Subcutaneous adipose tissue (tissue), 4 donors: ENCODE measurements around the gene HGFAC. TPM values are rescaled to one million over a fixed set of nuclear protein-coding genes. Genes with fewer than 3 reads are reported as not detected.

ENCODE experiments used
- total RNA-seq, 4 donors: library from RNA; depleted of rRNA; stranded (reverse); fragments of >200 nt; gene quantifications; one replicate each; pipeline ENCODE4 v1.1.0, GENCODE V29; 2016
- TF ChIP-seq, protein P1 (sequence below): fragments of 450-650 bp; IDR thresholded peaks from one replicate; pipeline ENCODE4 v1.5.1; 2016; ENCODE audit warnings: low read depth, mild to moderate bottlenecking, control low read depth, antibody characterized with exemption, moderate library complexity

Gene HGFAC
- total RNA-seq, 4 donors from 2014 or later: not detected

DNA sequence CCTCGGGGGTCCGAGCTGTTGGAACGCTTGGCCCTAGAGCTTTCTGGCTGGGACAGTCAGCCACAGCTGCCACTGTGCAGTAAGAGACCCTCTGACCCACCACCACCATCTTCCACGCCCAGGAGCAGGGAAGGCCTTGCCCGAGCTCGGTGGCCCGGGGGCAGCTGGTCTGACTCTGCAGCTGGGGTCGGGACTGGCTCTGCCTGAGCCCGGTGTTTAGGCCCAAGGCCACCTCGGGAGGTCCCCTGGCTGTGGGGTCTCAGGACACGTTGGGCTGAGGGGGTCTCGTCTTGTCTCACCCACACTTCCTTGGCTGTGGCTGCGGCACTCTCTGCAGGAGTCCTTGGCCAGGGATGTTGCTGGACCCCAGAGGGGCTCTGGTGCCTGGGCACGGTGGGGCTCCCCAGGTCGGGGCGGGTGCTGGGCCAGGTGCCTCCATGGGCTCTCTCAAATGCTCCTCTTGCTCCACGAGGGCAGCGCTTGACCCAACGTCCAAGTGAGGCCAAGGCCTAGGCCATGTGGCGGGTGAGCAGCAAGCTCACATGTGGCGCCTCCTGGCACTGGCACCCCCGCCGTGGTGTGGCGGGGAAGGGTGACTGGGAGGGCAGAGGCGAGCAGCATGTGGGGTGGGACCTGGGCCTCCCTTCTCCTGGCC is 44.2 kb downstream of the HGFAC start:
- TF ChIP-seq, protein P1, sequence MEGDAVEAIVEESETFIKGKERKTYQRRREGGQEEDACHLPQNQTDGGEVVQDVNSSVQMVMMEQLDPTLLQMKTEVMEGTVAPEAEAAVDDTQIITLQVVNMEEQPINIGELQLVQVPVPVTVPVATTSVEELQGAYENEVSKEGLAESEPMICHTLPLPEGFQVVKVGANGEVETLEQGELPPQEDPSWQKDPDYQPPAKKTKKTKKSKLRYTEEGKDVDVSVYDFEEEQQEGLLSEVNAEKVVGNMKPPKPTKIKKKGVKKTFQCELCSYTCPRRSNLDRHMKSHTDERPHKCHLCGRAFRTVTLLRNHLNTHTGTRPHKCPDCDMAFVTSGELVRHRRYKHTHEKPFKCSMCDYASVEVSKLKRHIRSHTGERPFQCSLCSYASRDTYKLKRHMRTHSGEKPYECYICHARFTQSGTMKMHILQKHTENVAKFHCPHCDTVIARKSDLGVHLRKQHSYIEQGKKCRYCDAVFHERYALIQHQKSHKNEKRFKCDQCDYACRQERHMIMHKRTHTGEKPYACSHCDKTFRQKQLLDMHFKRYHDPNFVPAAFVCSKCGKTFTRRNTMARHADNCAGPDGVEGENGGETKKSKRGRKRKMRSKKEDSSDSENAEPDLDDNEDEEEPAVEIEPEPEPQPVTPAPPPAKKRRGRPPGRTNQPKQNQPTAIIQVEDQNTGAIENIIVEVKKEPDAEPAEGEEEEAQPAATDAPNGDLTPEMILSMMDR: no peak

DNA sequence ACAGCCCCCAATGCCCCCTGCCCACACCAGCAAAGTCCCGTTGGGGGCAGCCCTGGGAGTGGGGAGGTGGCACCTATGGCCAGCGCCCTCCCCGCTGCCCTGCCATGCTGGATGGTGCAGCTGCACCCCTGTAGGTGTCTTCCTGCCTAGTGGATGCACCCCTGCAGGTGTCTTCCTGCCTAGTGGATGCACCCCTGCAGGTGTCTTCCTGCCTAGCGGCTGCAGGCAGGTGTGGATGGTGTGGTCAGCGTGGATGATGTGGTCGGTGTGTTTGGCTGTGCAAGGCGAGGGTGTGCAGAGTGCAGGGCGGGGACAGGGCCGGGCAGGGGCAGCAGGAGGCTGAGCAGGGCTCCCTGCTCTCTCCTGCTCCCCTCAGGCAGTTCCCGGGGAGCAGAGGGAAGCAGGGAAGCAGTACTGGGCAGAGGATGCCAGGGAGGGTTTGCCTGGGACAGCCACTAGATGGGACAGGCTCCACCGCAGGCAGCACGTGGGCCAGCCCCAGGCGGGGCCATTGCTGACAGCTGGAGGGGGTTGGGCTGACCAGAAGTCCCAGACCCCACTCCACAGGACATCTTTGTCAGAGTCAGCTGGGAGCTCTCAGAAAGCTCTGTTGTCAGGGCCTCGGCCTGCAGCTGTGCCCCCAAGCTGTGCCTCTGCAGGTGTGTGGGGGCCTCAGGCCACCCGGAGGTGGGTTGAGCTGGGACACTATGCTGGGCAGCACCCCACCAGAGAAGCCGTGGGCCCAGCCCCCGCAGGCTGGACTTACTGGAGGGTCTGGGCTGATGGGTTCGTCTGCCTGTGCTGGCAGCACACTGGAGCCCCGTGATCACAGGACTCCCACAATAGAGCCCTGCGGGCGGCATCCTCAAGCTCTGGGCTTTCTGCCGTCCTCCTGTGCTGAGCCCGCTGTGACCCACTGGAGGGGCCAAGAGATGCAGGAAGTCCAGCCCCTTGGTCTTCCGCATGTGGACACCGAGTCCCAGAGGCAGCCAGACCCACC is 45.1 kb downstream of the HGFAC start:
- TF ChIP-seq, protein P1: no peak

DNA sequence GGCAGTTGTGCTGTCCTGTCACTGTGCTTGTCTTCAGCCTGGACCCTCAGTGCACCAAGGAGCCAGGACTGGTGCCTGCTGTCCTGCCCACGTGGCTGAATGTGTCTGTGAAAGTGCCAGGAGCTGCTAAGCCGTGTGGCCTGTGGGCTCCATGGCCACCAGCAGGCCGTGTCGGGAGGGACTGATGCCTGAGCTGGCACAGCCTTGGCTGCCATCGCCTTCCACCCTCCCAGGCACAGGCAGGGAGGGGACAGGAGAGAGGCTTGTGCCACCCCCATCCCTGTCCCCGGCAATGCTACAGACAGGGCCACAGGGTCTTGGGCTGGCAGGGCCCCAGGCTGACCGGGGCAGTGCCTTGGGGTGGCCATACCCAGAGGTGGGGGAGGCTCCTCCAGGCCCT is 46.1 kb downstream of the HGFAC start:
- TF ChIP-seq, protein P1: no peak

DNA sequence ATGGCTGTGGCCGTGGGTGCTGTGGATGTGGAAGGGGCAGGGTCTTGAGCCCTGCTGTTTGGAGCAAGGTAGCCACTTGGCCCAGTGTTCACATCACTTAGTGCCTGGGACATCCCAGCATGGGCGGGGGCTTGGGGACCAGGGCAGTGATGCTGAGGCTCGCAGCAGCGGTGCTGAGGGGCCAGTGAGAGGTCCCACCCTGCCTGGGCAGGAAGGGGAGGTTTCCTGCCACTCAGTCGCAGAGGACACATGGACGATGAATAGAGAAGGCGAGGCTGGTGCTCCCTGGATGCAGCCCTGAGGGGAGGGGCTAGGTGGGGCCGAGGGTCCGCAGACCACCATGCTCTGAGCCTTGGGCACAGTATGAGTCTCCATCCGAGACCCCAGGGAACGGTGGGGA is 47.1 kb downstream of the HGFAC start:
- TF ChIP-seq, protein P1: no peak

DNA sequence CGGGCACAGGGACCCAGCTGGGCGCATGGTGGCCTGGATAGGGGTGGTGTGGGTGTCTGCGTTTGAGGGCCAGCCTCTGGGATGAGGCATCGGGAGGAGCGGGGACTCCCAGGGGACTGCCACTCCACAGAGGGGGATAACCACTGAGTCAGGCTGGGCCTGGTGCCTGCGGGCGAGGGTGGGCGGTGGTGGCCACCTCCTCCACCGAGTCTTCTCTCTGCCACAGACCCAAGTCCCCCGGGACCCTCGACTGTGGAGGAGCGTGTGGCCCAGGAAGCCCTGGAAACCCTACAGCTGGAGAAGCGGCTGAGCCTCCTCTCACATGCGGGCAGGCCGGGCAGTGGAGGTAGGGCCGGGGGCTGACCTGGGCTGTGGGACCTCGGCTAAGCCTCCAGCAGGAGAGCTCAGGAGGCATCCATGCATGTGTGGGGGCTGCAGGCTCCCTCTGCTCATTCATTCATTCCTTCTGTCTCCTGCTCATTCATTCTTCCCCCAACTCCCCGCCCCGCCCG is 47.7 kb downstream of the HGFAC start:
- TF ChIP-seq, protein P1: no peak

DNA sequence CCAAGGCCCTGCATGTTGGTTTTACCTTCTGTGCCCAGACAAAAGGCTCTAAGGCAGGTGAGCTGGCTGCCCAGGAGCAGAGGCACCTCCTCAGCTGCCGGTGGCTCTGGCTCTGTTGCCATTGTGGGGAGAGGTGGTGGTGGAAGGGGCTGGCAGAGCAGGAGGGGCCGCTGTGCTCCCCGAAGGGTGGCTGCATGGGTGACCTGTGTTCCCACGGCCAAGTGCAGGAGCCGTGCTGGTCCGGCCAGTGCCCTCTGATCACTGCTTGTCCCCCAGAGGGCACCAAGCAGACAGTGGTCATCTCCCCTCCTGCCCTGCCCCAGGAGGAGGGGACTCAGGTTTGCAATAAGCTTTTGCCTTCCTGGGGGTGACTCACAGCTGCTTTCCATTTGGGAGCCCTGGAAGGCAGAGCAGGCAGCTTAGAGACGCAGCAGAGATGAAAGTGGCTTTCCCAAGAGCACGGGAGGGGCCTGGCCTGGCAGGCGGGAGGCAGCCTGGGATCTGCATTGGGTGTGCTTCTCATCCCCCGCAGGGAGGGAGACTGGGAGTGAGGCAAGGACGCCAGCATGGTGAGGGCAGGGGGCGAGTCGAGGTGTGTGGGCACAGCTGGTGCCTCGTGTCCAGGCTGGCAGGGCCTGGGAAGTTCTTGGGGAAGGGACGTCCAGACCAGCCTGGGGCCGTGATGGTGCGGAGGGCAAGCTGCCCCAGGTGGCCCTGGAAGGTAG is 50.1 kb downstream of the HGFAC start:
- TF ChIP-seq, protein P1: no peak
